ENCODE data around the gene KIF11. TPM values are rescaled to one million over a fixed set of nuclear protein-coding genes. Genes with fewer than 3 reads are reported as not detected.
"Not testable (repeated sequence)": the region's sequence is repeated elsewhere in the genome, so short reads cannot be mapped to it uniquely, and the experiment has no call there.

KIF11 gene
- total RNA-seq, 2 experiments from 2014 or later = 53.7 to 55.2 TPM

- H3K9me3 Mint-ChIP-seq = no peaks in the 10 kb centered on the region
- peak overlapping the region; percentile 62 for H3K27ac Mint-ChIP-seq
- H3K4me3 Mint-ChIP-seq = peak overlapping the region; percentile 21
- H3K27me3 Mint-ChIP-seq = no peaks in the 10 kb centered on the region
- ATAC-seq (ENCODE audit: low read depth) (peak; percentile 47), DNase-seq (no peak)
- peaks cover 35% of the 10 kb centered on the region for H3K4me1 Mint-ChIP-seq
- POLR2A ChIA-PET = no interaction called here
- H3K36me3 Mint-ChIP-seq = peaks cover 56% of the 10 kb centered on the region
These were observed 11.9 kb downstream of the KIF11 start for GRCh38 chr10:92604841-92605240.

DNA sequence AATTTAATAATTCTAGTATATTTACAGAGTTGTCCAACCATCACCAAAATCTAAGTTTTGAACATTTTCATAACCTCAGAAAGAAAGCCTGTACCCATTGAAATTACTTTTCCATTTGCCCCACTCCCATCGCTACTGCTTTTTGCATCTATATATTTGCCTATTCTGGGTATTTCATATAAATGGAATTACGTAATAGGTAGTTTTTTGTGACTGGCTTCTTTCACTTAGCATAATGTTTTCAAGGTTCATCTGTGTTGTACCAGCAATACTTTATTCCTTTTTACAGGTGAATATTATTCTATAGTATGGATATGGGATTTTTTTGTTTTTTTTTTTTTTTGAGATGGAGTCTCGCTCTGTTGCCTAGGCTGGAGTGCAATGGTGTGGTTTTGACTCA lies 22.6 kb downstream of the KIF11 start:
- Mint-ChIP-seq H3K4me3 (no peak overlapping the region), H3K36me3 (peaks cover 45% of the 10 kb centered on the region), H3K27me3 (no peaks in the 10 kb centered on the region), H3K9me3 (peaks cover 2% of the 10 kb centered on the region), H3K4me1 (peaks cover 8% of the 10 kb centered on the region), H3K27ac (no peak overlapping the region)
- DNase-seq (no peak), ATAC-seq (ENCODE audit: low read depth) (no peak)
- POLR2A ChIA-PET = no interaction called here

DNA sequence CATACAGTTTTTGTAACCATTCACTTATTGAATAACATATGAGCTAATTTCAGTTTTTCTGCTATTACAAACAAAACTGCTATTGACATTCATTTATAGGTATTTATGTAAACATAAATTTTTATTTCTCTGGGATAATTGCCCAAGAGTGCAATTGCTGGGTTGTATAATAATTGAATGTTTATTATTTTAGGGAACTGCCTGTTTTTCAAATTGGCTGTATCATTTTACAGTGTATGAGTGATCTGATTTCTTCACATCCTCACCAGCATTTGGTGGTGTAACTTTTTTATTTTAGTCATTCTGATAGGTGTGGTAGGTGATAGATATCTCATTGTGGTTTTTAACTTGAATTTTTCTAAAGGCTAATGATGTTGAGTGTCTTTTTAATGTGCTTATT lies 26.4 kb downstream of the KIF11 start:
- peaks cover 65% of the 10 kb centered on the region for H3K36me3 Mint-ChIP-seq
- peaks cover 9% of the 10 kb centered on the region for H3K4me1 Mint-ChIP-seq
- no peaks in the 10 kb centered on the region for H3K27me3 Mint-ChIP-seq
- H3K4me3 Mint-ChIP-seq = no peak overlapping the region
- H3K27ac Mint-ChIP-seq = no peak overlapping the region
- no peak for DNase-seq
- POLR2A ChIA-PET = interaction anchor here (0.7 kb wide), 1 partner anchor 14 kb away, joined by 3 read pairs; no protein-coding TSS in a partner anchor
- ATAC-seq (ENCODE audit: low read depth) = no peak
- H3K9me3 Mint-ChIP-seq = peaks cover 3% of the 10 kb centered on the region

GRCh38 chr10:92627845-92628480 lies 35.0 kb downstream of the KIF11 start:
- POLR2A ChIA-PET = no interaction called here
- H3K27ac Mint-ChIP-seq = no peak overlapping the region

DNA sequence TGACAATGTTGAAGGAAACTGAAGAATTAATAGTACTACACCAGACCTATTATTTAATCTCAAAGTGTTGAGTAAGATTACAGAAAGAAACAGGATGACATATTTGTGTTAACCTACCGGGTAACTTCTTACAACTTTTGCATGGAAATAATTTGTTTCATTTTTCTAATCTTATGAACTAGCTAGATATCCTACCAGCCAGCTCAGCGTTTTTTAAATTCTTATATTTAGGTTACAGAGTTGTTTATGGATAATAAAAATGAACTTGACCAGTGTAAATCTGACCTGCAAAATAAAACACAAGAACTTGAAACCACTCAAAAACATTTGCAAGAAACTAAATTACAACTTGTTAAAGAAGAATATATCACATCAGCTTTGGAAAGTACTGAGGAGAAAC lies 37.0 kb downstream of the KIF11 start:
- Mint-ChIP-seq H3K9me3 (no peaks in the 10 kb centered on the region), H3K27me3 (no peaks in the 10 kb centered on the region), H3K4me3 (no peak overlapping the region), H3K36me3 (peaks cover 57% of the 10 kb centered on the region), H3K4me1 (no peaks in the 10 kb centered on the region), H3K27ac (no peak overlapping the region)
- no peak for ATAC-seq (ENCODE audit: low read depth)
- POLR2A ChIA-PET = no interaction called here
- no peak for DNase-seq

More at GRCh38 chr10:92627845-92628480, 35.0 kb downstream of the KIF11 start:
- no peak for ATAC-seq (ENCODE audit: low read depth)
- no peaks in the 10 kb centered on the region for H3K4me1 Mint-ChIP-seq
- no peaks in the 10 kb centered on the region for H3K27me3 Mint-ChIP-seq
- H3K9me3 Mint-ChIP-seq = no peaks in the 10 kb centered on the region
- peaks cover 67% of the 10 kb centered on the region for H3K36me3 Mint-ChIP-seq
- no peak overlapping the region for H3K4me3 Mint-ChIP-seq
- DNase-seq = no peak

DNA sequence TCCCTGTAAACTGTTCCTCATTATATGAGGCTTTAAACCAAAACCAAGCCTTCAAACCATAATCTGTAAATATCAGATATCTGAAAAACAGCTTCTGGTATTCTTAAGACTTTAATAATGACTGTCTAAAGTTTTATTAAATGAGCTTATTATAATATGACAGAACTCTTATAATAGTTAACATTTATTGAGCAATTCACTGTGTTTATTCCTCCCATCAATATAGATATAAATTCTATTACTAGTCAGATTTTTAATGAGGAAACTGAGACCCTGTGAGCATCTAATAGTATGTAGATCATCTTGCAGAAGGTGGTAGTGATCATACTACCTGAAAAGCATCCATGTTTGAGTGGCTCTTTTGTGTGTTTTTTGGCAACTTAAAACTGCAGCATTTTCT lies 45.1 kb downstream of the KIF11 start:
- Mint-ChIP-seq H3K4me1 (no peaks in the 10 kb centered on the region), H3K27ac (no peak overlapping the region), H3K27me3 (no peaks in the 10 kb centered on the region), H3K36me3 (peaks cover 33% of the 10 kb centered on the region), H3K9me3 (no peaks in the 10 kb centered on the region), H3K4me3 (no peak overlapping the region)
- POLR2A ChIA-PET = no interaction called here
- no peak for ATAC-seq (ENCODE audit: low read depth)
- DNase-seq = no peak

DNA sequence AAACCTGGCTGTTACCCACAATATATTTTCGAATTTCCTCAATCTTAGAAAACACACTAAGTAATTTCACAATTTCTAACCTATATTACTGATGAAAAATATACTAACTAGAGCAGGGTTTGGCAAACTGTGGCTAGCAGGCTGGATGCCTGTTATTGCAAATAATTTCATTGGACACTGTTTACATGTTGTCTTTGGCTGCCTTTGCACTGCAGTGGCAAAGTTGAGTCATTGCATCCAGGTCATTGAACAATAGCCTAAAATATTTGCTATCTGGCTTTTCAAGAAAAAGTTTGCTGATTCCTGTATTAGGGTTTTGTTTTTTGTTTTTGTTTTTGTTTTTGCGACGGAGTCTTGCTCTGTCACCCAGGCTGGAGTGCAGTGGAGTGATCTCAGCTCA lies 47.2 kb downstream of the KIF11 start:
- Mint-ChIP-seq H3K27ac (no peak overlapping the region), H3K9me3 (no peaks in the 10 kb centered on the region), H3K36me3 (peaks cover 33% of the 10 kb centered on the region), H3K4me1 (peaks cover 5% of the 10 kb centered on the region), H3K4me3 (no peak overlapping the region), H3K27me3 (no peaks in the 10 kb centered on the region)
- no peak for ATAC-seq (ENCODE audit: low read depth)
- DNase-seq = no peak
- POLR2A ChIA-PET = interaction anchor here (0.6 kb wide), 1 partner anchor 51 kb away, joined by 4 read pairs; no protein-coding TSS in a partner anchor

DNA sequence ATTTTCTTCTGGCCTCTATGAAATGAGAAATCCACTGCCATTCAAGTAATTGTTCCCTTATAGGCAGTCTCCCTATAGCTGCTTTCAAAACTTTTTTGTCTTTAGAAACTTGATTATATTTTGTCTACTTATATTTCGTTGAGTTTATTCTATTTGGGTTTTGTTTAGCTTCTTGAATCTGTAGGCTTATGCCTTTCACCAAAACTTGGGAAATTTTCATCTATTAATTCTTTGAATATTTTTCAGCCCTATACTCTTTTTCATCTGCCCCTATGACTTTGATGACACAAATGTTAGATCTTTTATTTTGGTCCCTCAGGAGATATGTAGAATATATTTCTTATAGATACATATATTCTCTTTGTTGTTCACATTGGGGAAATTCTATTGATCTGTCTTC lies 48.6 kb downstream of the KIF11 start:
- Mint-ChIP-seq H3K4me3 (no peak overlapping the region), H3K4me1 (peaks cover 5% of the 10 kb centered on the region), H3K27ac (no peak overlapping the region), H3K36me3 (peaks cover 37% of the 10 kb centered on the region), H3K27me3 (no peaks in the 10 kb centered on the region), H3K9me3 (no peaks in the 10 kb centered on the region)
- ATAC-seq (ENCODE audit: low read depth) (no peak), DNase-seq (no peak)
- POLR2A ChIA-PET = no interaction called here

DNA sequence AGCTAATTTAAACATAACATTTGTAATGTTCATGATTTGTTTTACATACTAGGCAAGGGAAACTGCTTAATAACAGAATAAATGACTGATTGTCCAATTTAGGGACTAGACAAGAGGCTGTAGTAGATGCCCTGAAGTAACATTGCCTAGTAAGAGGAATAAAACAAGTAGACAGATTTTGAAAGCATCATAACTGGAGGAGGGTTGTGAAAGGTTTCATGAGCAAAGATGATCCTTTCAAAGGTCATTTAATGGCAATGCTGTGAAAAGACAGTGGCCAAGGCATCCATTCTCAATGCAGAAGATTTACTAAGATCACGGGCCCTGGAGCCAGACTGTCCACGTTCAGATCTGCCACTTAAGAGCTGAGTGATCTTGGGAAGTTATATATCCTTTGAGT lies 52.0 kb downstream of the KIF11 start:
- peaks cover 5% of the 10 kb centered on the region for H3K4me1 Mint-ChIP-seq
- H3K4me3 Mint-ChIP-seq = no peak overlapping the region
- no peak overlapping the region for H3K27ac Mint-ChIP-seq
- ATAC-seq (ENCODE audit: low read depth) (no peak), DNase-seq (no peak)
- H3K27me3 Mint-ChIP-seq = no peaks in the 10 kb centered on the region
- no peaks in the 10 kb centered on the region for H3K9me3 Mint-ChIP-seq
- peaks cover 45% of the 10 kb centered on the region for H3K36me3 Mint-ChIP-seq
- POLR2A ChIA-PET = no interaction called here

DNA sequence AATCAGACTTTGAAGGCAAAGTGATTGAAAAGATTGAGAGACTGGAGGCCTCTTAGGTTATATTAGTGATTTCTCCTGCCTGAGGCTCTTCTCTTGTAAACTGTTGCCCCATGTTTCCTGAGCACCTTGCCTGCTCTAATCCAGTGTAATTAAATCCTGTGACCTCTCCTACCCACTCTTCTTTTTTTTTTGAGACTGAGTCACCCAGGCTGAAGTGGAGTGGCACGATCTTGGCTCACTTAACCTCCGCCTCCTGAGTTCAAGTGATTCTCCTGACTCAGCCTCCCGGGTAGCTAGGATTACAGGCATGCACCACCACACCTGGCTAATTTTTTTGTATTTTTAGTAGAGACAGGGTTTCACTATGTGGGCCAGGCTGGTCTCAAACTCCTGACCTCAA lies 57.9 kb downstream of the KIF11 start:
- peaks cover 55% of the 10 kb centered on the region for H3K36me3 Mint-ChIP-seq
- H3K27ac Mint-ChIP-seq; H3K4me1 Mint-ChIP-seq; POLR2A ChIA-PET; H3K4me3 Mint-ChIP-seq; ATAC-seq (ENCODE audit: low read depth); H3K27me3 Mint-ChIP-seq; DNase-seq; H3K9me3 Mint-ChIP-seq: not testable (repeated sequence)

- DNase-seq (no peak), ATAC-seq (ENCODE audit: low read depth) (no peak)
- Mint-ChIP-seq H3K27ac (no peak overlapping the region), H3K4me3 (no peak overlapping the region), H3K4me1 (no peaks in the 10 kb centered on the region), H3K9me3 (no peaks in the 10 kb centered on the region), H3K27me3 (peaks cover 4% of the 10 kb centered on the region), H3K36me3 (peaks cover 29% of the 10 kb centered on the region)
- POLR2A ChIA-PET = no interaction called here
These were observed 62.5 kb downstream of the KIF11 start for GRCh38 chr10:92655426-92655825.

DNA sequence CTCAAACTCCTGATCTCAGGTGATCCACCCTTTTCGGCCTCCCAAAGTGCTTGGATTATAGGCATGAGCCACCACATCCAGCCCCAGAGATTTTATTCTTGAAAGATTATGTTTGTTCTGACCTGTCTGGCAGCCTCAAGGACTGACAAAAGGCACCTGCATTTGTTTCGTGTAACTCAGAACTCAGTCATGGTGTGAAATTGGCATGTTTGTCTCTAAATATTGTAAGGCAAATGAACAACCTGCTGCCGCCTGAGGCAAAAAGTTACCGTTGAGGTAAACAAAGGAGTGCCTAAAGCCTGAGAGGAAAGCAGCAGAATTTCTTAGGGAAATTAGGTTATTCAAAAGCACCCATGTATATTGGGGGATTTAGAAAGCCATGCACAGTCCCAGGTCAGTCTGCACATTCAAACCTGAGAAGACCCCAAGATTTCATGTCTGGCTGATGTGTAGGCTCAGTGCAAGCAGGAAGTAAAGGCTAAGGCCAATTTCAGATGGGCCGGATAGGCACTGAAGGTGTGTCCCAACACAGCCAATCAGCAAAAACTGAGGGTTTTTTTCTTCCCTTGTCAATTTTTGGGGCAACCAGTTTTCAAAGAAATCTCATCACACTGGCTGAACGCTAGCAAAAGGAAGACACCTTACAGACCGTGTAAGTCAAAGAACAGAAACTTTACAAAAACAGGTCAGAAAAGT lies 63.5 kb downstream of the KIF11 start:
- no peak overlapping the region for H3K27ac Mint-ChIP-seq
- no peaks in the 10 kb centered on the region for H3K9me3 Mint-ChIP-seq
- DNase-seq (no peak), ATAC-seq (ENCODE audit: low read depth) (peak; percentile 26)
- no peak overlapping the region for H3K4me3 Mint-ChIP-seq
- POLR2A ChIA-PET = no interaction called here
- peaks cover 4% of the 10 kb centered on the region for H3K27me3 Mint-ChIP-seq
- peaks cover 25% of the 10 kb centered on the region for H3K36me3 Mint-ChIP-seq
- H3K4me1 Mint-ChIP-seq = no peaks in the 10 kb centered on the region

DNA sequence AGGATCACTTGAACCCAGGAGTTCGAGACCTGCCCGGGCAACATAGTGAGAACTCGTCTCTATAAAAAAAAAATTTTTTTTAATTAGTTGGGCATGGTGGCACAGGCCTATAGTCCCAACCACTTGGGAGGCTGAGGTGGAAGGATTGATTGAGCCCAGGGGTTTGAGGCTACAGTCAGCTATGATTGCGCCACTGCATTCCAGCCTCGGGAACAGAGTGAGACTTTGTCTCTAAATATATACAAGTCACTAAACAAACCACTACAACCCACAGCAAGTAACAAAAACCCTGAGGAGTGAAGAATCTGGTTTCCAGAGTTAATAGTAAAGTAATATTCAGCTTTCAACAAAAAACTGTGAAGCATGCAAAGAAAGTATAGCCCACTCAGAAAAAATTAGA lies 64.1 kb downstream of the KIF11 start:
- H3K4me3 Mint-ChIP-seq = no peak overlapping the region
- no peaks in the 10 kb centered on the region for H3K4me1 Mint-ChIP-seq
- no peak for DNase-seq
- H3K27ac Mint-ChIP-seq = no peak overlapping the region
- H3K9me3 Mint-ChIP-seq = no peaks in the 10 kb centered on the region
- POLR2A ChIA-PET = no interaction called here
- H3K27me3 Mint-ChIP-seq = peaks cover 5% of the 10 kb centered on the region
- peaks cover 22% of the 10 kb centered on the region for H3K36me3 Mint-ChIP-seq
- ATAC-seq (ENCODE audit: low read depth) = no peak

DNA sequence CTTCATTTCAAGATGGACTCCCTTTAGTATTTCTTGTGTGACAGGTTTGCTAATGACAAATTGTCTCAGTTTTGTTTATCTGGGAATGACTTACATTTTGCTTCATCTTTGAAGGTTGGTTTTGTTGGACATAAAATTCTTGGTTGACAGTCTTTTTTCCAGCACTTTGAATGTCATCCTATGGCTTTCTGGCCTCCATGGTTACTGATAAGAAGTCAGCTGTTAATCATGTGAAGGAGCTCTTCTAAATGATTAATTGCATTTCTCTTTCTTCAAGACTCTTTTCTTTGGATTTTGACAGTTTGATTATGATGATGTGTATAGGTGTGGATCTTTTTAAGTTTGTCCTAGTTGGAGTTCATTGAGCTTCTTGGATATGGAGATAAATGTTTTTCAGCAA lies 69.9 kb downstream of the KIF11 start:
- Mint-ChIP-seq H3K27ac (no peak overlapping the region), H3K9me3 (peaks cover 8% of the 10 kb centered on the region)

More for the DNA sequence above, 69.9 kb downstream of the KIF11 start:
- DNase-seq (no peak), ATAC-seq (ENCODE audit: low read depth) (no peak)
- H3K4me1 Mint-ChIP-seq = no peaks in the 10 kb centered on the region
- H3K27me3 Mint-ChIP-seq = peaks cover 9% of the 10 kb centered on the region
- peaks cover 2% of the 10 kb centered on the region for H3K36me3 Mint-ChIP-seq
- H3K4me3 Mint-ChIP-seq = no peak overlapping the region
- POLR2A ChIA-PET = no interaction called here
